Measurements from ENCODE around the gene GPR158.
"Not testable (repeated sequence)": the region's sequence is repeated elsewhere in the genome, so short reads cannot be mapped to it uniquely, and the experiment has no call there.

GPR158 gene

DNA sequence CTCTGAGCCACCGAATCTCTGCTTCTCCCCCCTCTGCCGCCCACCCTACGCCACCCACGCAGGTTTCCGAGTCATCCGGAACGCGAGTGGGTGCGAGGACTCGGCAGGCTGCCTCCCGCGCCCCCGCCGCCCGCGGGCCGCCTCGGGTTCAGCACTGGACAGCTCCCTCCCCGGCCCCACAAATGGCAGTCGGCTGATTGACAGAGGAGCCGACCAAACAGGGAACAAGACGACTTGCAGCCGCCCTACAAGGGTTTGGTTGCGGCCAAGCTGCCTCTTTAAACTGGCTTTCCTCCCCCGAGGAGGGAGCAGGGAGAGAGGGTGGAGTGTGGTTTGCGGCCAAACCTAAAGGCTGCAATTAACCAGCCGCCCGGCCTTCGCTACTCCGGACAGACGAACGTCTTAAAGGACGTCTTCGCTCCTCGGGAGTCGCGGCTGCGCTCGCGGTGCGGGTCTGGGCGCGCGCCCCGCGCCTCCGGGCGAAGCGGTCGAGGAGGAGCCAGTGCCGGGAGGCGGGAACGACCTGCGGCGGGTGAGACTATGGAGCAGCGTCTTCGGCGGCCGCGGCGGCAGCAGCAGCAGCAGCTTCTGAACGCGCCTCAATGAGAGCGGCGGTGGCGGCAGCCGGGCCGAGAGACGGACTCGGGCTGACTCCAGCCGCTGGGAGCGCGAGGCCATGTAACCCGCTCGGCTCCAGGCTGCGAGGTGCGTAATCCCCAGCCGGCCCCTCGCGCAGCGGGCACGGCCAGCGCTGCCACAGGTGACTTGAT, at the start of gene GPR158:
TSS of gene GPR158 (plus strand) at position 541 of the 770 bp plus-strand sequence. CDS start 420 bp downstream, outside the sequence.
- DNase-seq (ENCODE audit: low read depth in 2 of 2): peak in 1 of 2 donors; percentile 27

DNA sequence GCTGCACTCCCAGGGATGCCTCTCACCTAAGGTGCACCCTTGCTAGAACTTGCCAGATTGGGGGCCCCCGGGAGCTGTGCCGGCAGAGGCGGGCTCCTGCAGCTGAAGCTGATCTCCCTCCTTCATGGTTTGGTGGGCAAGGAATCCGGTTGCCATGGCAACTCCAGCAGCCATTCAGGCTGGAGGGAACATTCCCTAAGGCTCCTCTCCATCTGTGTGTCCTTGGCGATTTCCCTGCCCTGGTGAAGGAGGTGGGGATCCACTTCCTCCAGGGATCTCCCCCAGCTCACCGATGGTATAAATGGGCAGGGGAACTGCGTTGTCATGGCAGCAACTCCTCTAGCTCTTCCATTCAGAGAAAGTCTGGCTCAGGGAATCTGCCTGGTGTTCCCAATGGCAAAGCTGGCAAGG, 49.6 kb upstream of the GPR158 start:
- no peak for DNase-seq (ENCODE audit: low read depth in 2 of 2)

- no peak for DNase-seq (ENCODE audit: low read depth in 2 of 2)
Measured at GRCh38 chr10:25129592-25129991, 45.2 kb upstream of the GPR158 start.

DNA sequence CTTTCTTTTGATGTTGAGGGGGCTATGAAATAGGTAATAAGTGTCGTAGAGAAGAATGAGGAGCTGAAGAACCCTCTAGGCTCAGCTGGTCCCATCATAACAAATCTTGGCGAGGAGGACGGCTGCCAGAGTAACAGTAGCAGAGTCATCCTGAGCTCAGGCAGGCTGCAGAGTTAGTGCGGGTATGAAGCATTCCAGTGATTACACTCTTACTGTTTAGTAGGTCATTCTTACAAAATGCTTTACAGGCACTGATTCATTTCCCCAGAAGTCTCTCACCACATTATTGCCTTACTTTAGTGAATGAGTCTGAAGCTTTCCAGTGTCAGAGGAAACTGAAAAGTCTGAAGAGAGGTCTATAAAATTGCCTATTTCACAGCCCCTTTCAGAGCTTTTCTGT, 43.9 kb upstream of the GPR158 start:
- DNase-seq (ENCODE audit: low read depth in 2 of 2): no peak

DNA sequence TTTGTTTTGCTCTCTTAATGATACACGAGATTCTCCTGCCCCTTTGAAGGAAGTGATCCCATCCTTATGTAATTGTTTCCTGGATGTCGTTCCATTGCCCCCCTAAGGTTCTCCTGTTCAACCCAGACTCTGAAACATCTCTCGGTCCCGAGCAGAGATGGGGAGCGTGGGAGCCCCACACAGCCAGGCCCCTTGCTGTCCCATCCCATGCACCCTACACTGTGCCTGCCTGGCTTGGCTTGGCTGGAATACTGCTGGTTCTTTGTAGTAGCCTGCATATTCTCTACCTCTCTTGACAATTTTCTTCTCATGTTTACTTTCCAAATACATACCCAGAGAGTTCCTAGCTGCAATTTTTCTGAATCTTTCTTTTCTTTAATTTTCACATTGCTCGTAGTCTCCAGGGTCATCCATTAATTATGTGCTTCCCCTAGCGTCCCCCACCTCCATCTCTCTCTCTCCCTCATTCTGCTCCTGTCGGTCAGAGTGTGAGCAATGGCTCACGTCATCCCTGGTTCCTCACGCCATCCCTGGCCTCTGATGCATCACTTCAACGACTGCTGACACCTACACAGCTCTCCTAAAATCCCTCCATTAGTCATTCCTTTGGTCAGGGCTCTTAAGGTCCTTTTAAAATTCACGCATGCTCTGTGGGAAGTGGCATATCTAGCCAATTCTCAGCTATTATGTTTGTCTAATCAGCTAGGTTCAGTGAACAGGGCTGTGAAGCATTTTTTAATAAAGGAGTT, 32.5 kb upstream of the GPR158 start:
- no peak for DNase-seq (ENCODE audit: low read depth in 2 of 2)

DNA sequence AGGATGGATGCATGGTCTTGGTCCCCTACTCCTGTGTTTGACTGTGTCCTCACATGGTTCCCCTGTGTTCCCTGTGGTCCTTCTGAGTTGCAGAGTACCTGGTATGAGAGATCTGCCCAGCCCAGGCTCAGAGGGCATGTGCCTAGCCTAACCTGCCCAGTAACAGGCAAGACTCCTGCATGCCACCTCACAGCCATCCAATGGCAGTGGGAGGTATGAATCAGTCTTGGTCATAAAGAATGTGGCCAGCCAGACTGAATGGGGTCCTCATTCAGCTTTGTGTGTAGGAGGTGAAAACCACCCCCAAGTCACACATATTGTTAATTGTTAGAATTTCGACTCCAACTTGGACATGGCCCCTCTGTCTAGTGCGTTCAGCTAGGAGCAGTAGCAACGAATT, 17.2 kb upstream of the GPR158 start:
- no peak for DNase-seq (ENCODE audit: low read depth in 2 of 2)

DNA sequence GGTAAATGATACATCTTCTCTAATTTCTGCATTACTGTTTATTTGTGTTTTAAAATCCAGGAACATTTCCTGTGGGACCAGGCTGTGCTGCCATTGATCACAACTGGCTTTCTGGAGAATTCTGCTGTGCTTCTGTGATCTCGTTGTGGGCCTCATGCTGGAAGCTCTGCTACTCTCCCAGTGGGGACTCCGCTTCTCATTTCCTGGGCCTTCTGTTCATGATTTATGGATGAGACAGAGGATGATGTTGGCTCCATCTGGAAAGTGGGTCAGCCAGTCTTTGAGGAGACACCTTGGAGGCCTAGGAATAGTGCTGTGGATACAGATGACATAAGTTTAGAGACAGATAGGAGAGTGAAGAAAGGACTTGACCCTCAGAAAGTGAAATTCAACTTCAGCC, 15.2 kb upstream of the GPR158 start:
- DNase-seq (ENCODE audit: low read depth in 2 of 2): no peak

- DNase-seq (ENCODE audit: low read depth in 2 of 2): no peak
Measured at GRCh38 chr10:25162391-25162790, 12.4 kb upstream of the GPR158 start.

GRCh38 chr10:25163464-25163863, 11.3 kb upstream of the GPR158 start:
- DNase-seq (ENCODE audit: low read depth in 2 of 2): not testable (repeated sequence)

DNA sequence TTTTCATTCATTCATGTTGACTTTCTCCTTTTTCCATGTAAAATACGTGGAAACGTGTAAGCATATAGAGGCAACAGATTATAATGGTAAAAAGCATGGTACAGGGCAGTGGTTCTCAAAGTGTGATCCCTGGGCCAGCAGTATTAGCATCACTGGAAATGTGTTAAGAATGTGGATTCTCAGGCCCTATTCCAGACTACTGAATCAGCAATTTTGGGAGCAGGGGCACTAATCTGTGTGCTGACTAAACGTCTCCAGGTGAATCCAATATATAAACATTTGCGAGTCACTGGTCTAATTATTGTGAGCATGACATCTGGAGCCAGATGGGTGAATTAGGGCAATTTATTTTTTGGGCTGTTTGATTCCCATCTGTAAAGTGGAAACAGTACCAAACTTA, 5.1 kb upstream of the GPR158 start:
- DNase-seq (ENCODE audit: low read depth in 2 of 2): no peak

DNA sequence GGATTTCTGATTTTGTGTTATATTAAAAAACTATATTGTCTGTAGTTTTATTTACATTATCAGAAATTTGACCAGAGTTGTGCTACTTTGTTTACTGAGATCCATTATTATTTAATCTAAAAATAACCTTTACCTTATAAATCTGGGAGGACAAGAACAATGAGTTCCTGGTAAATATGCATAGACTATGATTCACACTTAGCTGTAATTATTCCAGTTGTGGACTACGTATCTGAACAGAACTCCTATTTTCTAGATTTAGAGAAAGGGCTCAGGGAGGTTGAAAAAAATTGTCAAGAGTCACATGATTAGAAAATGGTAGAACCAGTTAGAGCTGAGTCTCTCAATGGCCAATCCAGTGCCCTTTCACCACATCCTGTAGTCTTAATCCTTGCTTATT, 4.2 kb upstream of the GPR158 start:
- DNase-seq (ENCODE audit: low read depth in 2 of 2): no peak

DNA sequence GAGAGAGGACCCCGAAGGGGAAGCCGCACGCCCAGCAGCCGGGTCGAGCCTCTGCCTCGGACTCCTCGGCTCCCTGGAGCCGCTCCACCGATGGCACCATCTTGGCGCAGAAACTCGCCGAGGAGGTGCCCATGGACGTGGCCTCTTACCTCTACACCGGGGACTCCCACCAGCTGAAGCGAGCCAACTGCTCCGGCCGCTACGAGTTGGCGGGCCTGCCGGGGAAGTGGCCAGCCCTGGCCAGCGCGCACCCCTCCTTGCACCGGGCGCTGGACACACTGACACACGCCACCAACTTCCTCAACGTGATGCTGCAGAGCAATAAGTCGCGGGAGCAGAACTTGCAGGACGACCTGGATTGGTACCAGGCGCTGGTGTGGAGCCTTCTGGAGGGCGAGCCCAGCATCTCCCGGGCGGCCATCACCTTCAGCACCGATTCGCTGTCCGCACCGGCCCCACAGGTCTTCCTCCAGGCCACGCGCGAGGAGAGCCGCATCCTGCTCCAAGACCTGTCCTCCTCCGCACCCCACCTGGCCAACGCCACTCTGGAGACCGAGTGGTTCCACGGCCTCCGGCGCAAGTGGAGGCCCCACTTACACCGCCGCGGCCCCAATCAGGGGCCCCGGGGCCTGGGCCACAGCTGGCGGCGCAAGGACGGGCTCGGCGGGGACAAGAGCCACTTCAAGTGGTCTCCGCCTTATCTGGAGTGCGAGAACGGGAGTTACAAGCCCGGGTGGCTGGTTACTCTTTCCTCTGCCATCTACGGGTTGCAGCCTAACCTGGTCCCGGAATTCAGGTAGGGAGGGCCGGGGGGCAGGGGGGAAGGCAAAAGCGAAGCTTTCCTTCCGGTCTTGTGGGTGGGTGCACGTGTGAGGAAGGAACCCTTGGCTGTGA, 973 bp downstream of the GPR158 start:
- DNase-seq (ENCODE audit: low read depth in 2 of 2): no peak

- DNase-seq (ENCODE audit: low read depth in 2 of 2): no peak
Measured at GRCh38 chr10:25176421-25176968, 1.7 kb downstream of the GPR158 start.

DNA sequence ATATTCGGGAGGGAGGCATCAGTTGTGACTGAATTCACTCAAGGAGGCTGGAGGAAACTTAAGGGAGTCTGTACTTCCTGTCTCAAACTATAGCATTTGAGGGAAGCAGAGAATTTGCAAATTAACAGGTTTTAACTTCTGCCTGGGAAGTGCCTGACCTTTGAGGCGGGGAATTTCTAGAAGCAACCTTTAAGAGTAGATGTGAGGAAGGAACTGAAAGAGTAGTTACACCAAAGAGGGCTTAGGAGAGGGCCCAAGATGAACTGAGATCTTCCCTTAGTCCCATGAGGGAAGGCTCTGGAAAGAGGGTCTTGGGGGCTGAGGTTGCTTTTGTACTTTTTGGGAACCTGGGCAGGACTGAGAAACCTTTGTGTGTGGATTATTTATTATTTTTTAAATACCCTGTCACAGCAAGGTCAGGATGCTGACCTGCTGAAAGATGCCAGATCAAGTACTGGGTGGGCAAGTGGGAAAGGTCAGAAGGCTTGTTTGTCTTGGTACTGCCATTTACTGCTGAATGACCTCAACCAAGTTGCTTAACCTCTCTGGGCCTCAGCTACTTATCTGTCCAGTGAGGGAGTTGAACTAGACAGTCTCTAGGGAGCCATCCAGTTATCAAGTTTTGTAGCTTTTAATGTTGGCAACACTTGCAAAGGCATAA, 2.4 kb downstream of the GPR158 start:
- no peak for DNase-seq (ENCODE audit: low read depth in 2 of 2)

DNA sequence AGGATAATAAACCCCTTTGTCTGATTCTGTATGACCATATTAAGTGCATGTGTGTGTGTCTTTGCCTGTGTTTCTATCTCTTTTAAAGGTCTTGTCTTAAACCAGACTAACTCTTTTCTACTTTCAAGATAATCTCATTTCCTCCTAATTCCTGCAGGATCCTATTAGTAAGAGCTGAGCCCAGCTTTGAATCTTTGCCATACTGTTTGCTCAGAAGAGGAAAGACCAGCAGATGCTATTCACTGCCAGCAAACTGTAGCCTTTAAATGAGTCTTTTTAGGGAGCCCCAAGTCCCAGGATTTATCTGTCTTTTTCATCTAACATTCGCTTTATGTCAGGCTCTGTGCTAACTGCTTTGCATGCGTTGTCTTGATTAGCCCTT, 2.9 kb downstream of the GPR158 start:
- DNase-seq (ENCODE audit: low read depth in 2 of 2): no peak

DNA sequence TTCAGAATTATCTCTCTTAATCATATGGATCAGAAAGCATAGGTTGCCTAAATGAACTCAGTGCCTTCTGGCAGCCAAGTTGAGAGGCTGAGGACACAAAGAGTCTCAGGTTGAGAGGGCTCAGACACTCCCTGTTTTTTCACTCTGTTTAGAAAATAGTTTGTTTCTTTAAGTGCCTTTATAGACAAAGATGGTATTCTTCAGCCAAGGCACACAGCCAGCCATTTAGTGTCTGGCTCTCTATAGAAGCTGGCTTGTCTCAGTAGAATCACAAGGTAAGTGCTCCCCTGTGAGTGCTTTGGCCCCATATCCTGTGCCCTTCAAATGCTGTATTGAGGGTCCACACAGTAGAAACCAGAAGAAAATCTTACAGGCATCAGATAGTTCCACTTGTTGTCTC, 3.6 kb downstream of the GPR158 start:
- DNase-seq (ENCODE audit: low read depth in 2 of 2): no peak

DNA sequence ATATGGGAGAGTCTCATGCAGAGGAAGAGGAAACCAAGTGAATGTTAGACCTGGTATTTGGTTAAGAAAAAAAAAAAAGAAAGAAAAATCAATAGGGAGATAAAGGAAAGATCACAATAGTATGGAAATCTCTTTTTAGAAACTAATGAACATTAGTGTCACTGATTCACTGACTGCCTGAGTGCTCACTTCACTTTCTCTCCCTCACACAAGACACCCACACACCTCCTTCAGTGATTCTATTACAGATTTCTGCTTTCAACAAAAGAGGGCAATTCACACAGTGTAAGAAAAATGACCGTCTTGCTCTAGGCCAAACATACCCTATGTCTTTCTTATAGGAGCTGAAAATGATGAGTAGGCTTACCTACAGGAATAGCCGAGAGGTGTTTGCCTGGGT, 6.0 kb downstream of the GPR158 start:
- no peak for DNase-seq (ENCODE audit: low read depth in 2 of 2)

- DNase-seq (ENCODE audit: low read depth in 2 of 2): no peak
Measured at GRCh38 chr10:25182636-25183035, 7.8 kb downstream of the GPR158 start.

- no peak for DNase-seq (ENCODE audit: low read depth in 2 of 2)
Measured at GRCh38 chr10:25191162-25191895, 16.5 kb downstream of the GPR158 start.

DNA sequence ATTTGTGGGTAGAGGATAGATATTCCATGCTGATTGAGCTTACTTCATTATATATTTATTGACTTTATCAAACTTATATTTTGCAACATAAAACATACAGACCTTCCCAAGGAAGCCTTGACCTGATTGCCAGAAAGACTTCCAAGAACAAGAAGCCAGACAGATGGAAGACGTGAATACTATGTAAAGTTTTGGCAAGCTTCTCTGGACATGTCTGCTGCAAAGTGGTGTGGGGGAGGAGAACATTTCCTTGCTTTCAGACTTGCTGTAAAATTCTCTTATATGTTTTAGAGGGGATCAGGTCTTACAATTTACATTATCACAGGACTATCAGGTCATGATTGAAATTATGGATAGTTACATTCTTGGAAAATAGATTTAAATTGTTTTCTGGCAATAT, 23.4 kb downstream of the GPR158 start:
- DNase-seq (ENCODE audit: low read depth in 2 of 2): no peak
